ENCODE measurements around the gene VPS16.

- TF ChIP-seq CTCF (IDR thresholded peaks at IDR 0.05) (no peak), POLR2A (IDR thresholded peaks at IDR 0.05) (no peak)
Measured at GRCh38 chr20:2817891-2818595, 22.5 kb upstream of the VPS16 start.
